Measurements from ENCODE around the gene KBTBD7. TPM values are rescaled to one million over a fixed set of nuclear protein-coding genes. Genes with fewer than 3 reads are reported as not detected.

Gene KBTBD7
- total and polyA plus RNA-seq, 2 of the 13 experiments (the other 11 are each of a cell fraction or from before 2014, with no cell fraction given), result 3.6 to 9.0 TPM

GRCh38 chr13:41193919-41194824, at the start of gene KBTBD7 (continued):
- peak; percentile 91 for TF ChIP-seq SALL2 (CRISPR knock-in tag; IDR thresholded peaks at IDR 0.05)
- TF ChIP-seq ZNF383 (CRISPR knock-in tag; IDR thresholded peaks at IDR 0.05; ENCODE audit: borderline replicate concordance), result no peak
- TF ChIP-seq RFXAP (CRISPR knock-in tag; IDR thresholded peaks at IDR 0.05; ENCODE audit: borderline replicate concordance), result peak; percentile 59; the same call in 1 of the 2 replicates
- TF ChIP-seq ARID3A (IDR thresholded peaks at IDR 0.05; ENCODE audit: low read depth, low read length), result no peak
- peak; percentile 27; the same call in 1 of the 2 replicates for TF ChIP-seq RAD21 (CRISPR knock-in tag; IDR thresholded peaks at IDR 0.05)
- TF ChIP-seq GATA4 (IDR thresholded peaks at IDR 0.05; ENCODE audit: borderline replicate concordance, low read depth), result no peak
- TF ChIP-seq TIGD3 (CRISPR knock-in tag; IDR thresholded peaks at IDR 0.05; ENCODE audit: borderline replicate concordance), result no peak; the same call in 1 of the 2 replicates
- peak; percentile 57; the same call in 1 of the 2 replicates for TF ChIP-seq ZNF263 (CRISPR knock-in tag; IDR thresholded peaks at IDR 0.05)
- peak; percentile 81 for TF ChIP-seq BRD4 (CRISPR knock-in tag; IDR thresholded peaks at IDR 0.05)
- peak; percentile 68; the same call in 1 of the 2 replicates for TF ChIP-seq SNAPC2 (CRISPR knock-in tag; IDR thresholded peaks at IDR 0.05)
- 0 out of 2 replicates have a peak, but pooled peaks have one; percentile 64 for TF ChIP-seq ZIK1 (CRISPR knock-in tag; IDR thresholded peaks at IDR 0.05; ENCODE audit: borderline replicate concordance, low read depth)
- 0 out of 2 replicates have a peak, but pooled peaks have one; percentile 64 for TF ChIP-seq MEIS1 (CRISPR knock-in tag; IDR thresholded peaks at IDR 0.05; ENCODE audit: borderline replicate concordance)
- TF ChIP-seq ZSCAN9 (CRISPR knock-in tag; IDR thresholded peaks at IDR 0.05; ENCODE audit: borderline replicate concordance), result peak; percentile 63; the same call in 1 of the 2 replicates
- no peak for TF ChIP-seq NR2F6 (IDR thresholded peaks at IDR 0.05)
- peak; percentile 45; the same call in 1 of the 2 replicates for TF ChIP-seq NR2F6 (CRISPR knock-in tag; IDR thresholded peaks at IDR 0.05)
- TF ChIP-seq ZNF30 (CRISPR knock-in tag; IDR thresholded peaks at IDR 0.05), result no peak
- TF ChIP-seq MED13 (CRISPR knock-in tag; IDR thresholded peaks at IDR 0.05), result no peak
- TF ChIP-seq ZNF318 (CRISPR knock-in tag; IDR thresholded peaks at IDR 0.05), result 0 out of 2 replicates have a peak, but pooled peaks have one; percentile 31
